Placental epithelial cell (primary cell): ENCODE measurements around the gene REEP1. TPM values are rescaled to one million over a fixed set of nuclear protein-coding genes. Genes with fewer than 3 reads are reported as not detected.

Source experiments
- small RNA-seq: library from RNA; depleted of rRNA; stranded (forward); fragments of <200 nt; gene quantifications from one replicate; pipeline ENCODE3, GENCODE V24; 2012
- total RNA-seq: library from RNA; depleted of rRNA; stranded (reverse); fragments of >200 nt; gene quantifications from 2 replicates; pipeline ENCODE4 v1.2.3, GENCODE V29; 2012

The REEP1 gene
- total RNA-seq: under 0.01 and 0.65 TPM in 2 replicates

GRCh38 chr2:86337244-86337835, at the start of gene REEP1:
REEP1 (minus strand) TSS chr2:86337626; CDS start chr2:86337510, 116 bp downstream.

GRCh38 chr2:86195055-86195807, 142.2 kb downstream of the REEP1 start, which contains the start of gene IMMT:
IMMT (minus strand) TSS chr2:86195462; CDS start chr2:86195382, 80 bp downstream.

Small RNA genes lying within 50 kb of the gene (small RNA-seq; reads per million reads assigned to genes)
- gene MIR4779: 1.0 reads per million, percentile 58 among the genes with 10 or more reads in this experiment
- gene RF00096: not detected
- 0.29 reads per million, percentile 5 among the genes with 10 or more reads in this experiment for gene RF00413

Other genes with a start within 250 kb of the REEP1 start
- 10.6 and 25.1 TPM in 2 replicates for gene POLR1A, start 231.7 kb downstream of the REEP1 start, total RNA-seq
- 55.7 and 84.4 TPM in 2 replicates for gene PTCD3, start 231.4 kb downstream of the REEP1 start, total RNA-seq
- gene IMMT, start 142.2 kb downstream of the REEP1 start, total RNA-seq: 55.7 and 71.9 TPM in 2 replicates
- 9.0 and 33.6 TPM in 2 replicates for gene MRPL35, start 138.2 kb downstream of the REEP1 start, total RNA-seq
- gene KDM3A, start 103.7 kb upstream of the REEP1 start, total RNA-seq: 22.7 and 40.8 TPM in 2 replicates
- 44.0 and 63.3 TPM in 2 replicates for gene CHMP3, start 225.8 kb upstream of the REEP1 start, total RNA-seq